C1 segment of cervical spinal cord (tissue), 14 donors: ENCODE results near the gene FSHR.

ENCODE experiments used
- DNase-seq, 14 donors: peaks; one replicate each; lab custom pipeline; 2025; lab: John Stamatoyannopoulos, UW

Gene FSHR

GRCh38 chr2:48968011-48968410 lies 186.3 kb downstream of the FSHR start:
- DNase-seq = no peak

DNA sequence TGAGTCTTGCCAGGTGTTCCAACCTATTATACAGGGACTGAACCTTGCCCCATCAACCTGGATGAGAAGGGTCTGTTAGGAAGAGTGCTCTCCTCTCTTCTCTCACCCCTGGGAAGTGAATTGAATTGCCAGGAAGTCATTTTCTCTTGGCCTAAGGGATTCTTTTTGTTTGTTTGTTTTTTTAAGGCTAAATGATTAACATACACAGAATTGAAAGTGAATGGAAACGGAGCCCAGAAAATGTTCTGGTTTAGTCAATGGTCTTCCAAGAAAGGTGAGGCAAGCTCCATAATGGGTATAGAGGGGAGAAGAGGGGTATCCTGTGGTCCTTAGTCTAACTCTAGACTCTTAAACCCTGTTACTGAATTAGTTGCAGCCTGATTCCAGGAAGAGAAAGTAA lies 189.1 kb downstream of the FSHR start:
- no peak for DNase-seq

DNA sequence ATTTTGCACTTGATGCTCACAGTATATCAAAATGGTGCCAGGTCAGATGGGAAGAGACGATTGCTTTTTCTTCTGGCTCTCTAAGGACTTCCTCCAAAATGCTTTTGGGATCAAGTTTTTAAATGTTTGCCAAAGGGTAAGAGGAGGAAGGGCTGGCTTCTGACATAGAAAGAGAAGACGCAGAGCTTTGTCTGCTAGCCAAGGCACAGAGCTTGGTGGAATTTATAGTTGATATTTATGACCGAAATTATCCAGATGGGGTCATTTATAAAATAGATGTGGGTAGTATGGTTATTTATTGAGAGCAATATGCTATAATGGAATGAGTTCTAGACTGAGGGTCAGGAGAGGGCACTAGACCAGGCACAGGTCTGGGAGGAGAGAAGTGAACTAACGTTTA lies 193.3 kb downstream of the FSHR start:
- no peak for DNase-seq

GRCh38 chr2:48954935-48955334 lies 199.4 kb downstream of the FSHR start:
- no peak for DNase-seq

GRCh38 chr2:48954311-48954710 lies 200.0 kb downstream of the FSHR start:
- no peak for DNase-seq

DNA sequence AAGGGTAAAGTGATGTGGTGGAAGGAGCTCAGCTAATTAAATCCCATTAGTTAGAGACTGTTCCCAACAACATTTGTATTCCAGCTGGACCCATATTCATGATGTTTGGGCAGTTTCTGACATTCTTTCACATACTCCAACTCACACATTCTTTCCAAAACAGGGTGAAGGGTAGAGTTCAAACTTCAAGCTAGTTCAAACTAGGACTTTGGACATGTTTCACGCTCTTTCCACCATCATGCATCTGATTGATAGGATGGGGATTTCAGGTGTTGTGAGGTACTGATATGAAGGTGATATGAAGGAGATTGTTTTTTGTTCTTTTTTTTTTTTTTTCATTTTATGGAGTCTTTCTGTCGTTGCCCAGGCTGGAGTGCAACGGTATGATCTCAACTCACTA lies 201.7 kb downstream of the FSHR start:
- no peak for DNase-seq

- no peak for DNase-seq
These were observed 202.2 kb downstream of the FSHR start for GRCh38 chr2:48952143-48952542.

DNA sequence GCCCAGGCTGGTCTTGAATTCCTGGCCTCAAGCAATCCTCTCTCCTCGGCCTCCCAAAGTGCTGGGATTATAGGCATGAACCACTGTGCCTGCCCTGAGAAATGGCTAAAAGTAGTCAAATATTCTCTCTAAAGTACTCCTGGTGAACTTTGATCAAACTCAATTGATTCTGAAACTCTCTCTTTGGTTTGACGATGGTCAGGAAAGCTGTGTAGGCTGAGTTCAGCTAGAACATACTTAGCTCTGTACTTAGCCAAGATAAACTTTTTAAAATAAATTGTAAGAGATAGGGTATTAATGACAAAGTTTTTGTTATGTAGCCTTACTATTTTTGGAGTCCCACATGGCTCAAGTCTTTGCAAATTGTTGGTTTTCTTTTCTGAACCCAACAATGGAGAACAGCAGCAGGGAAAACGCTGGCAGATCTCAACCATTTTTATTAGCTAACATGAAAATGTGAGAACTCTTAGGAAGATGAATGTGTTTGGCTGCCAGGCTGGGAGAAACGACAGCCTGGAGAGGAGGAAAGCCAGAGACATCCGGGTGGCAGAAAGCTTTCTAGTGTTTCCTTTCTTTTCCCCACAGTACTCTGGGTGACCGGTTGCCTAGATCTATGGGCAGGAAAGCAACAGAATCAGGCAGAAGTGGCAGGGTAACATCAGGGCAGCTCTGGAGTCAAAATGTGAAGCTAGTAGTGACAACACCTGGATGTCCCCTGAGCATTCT lies 205.8 kb downstream of the FSHR start:
- DNase-seq = peak in 1 of 14 donors; percentile 16

DNA sequence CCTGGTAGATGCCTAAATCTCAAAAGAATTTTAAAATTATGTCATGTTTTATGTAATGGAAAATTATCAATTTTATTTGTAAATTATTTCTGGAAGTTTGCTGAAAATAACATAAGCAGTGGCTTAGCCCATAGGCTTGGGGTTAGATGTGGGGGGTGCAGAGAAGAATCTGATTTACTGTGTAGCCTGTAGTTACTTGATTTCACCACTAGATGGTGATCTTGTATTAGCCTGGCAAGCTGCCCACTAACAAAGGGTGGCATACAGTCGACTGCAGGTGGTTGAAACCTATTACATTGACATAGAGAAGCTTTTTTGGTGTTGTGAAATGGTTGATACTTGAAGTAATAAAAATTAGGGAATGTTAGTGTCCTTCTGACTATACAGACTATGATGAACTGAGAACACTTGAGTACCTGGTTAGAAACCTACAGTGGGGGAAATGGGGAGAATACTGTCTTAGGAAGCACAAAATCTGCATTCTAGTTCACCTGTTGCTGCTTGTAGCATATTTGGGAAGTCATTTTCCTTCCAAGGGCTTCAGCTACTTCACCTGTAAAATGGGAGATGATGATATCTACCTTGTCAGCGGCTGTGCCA lies 207.8 kb downstream of the FSHR start:
- peak in 8 of 14 donors; percentile 2 to 51 (median 16) for DNase-seq

- DNase-seq = no peak
These were observed 209.4 kb downstream of the FSHR start for GRCh38 chr2:48944956-48945355.

DNA sequence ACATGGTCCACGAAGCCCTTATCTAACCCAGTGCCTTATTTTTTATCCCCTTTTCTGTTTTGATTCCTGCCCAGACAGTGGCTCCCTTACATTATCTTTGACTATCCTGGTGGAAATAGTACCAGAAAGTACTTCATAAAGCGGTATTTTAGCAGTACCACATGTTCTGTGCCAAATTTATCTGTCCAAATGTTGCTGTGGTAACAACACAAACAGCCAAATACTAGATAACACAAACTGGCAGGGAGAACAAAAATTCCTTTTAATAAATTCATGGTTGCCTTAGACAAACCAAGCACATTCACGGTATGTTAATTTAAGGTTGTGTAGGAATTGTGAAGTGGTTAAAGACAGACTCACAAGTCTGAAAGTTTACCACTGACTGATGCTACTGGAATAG lies 210.9 kb downstream of the FSHR start:
- no peak for DNase-seq

DNA sequence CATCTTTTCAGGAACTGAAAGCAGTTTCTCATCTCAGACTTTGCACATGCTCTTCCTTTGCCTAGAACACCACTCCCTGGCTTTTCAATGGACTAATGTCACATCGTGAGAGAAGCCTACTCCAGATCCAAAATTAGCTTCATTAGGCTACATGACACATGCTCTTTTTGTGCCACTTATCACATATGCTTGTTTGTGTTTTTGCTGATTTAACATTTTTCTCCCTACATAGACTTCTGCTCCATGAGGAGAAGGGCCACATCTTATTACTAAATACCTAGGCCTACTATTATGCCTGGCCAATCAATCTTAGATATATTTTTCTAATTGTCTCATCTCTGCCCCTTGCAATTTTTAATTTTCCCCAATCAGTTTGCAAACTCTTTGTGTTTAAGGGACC lies 212.4 kb downstream of the FSHR start:
- no peak for DNase-seq

GRCh38 chr2:48941456-48941855 lies 212.9 kb downstream of the FSHR start:
- DNase-seq = no peak

GRCh38 chr2:48940606-48941005 lies 213.7 kb downstream of the FSHR start:
- DNase-seq = no peak

DNA sequence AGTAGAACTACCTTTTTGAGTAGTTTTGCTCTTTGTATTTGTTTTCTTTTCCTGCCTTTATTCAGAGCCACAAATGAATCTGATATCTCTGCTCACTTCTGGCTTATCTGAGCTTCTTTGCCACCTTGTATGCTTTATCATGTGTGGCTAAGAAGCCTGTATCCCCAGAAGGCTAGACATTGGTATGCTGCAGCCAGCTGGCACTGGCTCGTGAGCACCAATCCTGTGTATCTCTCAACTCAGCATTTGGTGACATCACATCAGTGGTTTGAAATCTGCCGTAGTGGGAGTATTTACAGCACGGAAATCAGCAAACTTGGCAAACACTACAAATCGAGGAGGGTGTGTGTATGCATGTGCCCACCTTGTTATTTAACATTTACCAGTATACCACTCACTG lies 215.1 kb downstream of the FSHR start:
- no peak for DNase-seq

DNA sequence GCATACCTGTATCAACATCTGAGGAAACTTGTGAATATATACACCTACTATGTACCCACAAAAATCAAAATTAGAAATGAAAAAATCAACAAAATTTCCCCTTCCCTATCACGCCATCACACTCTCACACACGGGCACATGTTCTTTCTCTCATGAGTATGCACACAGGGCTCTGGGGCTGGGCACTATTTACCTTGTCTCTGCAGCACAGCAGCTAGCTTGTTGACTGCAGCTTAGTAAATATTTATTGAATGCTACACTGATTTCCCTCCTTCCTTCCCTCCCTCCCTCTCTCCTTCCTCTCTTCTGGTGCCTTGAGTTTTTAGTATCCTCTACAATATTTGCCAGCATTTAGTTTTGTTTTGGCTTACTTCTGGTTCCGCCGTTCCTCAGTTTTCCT lies 216.1 kb downstream of the FSHR start:
- DNase-seq = no peak

DNA sequence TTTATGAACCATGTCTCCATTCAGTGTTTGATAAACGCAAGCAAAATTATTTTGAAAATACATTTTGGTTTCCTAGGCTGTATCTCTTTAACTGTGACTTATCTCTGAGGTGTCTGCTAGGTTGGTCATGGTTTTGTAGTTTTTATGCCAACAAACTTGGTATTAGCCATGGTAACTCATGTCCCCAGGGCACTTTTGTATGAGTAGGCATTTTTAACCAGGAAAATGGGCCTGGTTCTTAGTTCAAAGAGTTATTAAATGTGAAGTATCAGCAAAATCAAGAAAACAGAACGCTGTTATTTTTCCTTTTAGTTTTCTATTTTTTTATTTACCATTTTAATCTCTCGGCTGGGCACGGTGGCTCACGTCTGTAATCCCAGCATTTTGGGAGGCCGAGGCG lies 219.5 kb downstream of the FSHR start:
- no peak for DNase-seq

- DNase-seq = no peak
These were observed 220.4 kb downstream of the FSHR start for GRCh38 chr2:48933828-48934497.

GRCh38 chr2:48932667-48933066 lies 221.6 kb downstream of the FSHR start:
- no peak for DNase-seq

DNA sequence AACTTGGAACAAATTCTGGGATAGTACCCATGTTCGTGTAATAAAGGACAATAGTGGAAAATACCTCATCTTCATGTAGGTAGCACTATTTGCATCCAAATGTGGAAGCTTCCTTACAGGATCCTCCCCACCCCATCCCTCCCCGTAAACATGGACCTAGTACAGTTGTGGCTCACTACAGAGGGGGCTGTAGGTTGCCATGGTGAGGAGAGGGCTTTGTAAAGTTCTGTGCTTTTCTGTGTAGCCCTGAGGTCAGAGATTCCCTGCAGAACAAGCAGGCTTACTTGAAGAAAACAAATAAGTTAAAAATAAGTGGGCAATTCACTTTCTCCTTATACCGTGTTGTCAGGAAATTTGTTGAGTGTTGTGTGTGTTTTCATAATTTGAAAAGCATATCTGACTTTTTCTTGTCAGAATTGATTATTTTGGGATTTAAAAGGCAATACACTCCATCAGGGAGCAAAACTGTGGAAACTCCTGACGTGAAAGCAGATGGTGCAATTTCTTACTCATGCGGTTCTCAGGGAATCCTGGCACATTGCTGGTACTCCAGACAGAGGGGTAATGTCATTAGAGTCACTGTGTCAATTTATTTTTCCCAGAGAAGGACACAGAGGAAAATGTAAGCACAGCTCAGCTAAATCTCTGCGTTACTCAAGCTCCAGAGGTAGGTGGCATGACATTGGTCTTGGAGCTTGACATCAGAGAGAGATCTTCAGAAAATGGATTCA lies 224.6 kb downstream of the FSHR start:
- no peak for DNase-seq

- no peak for DNase-seq
These were observed 227.0 kb downstream of the FSHR start for GRCh38 chr2:48927355-48927754.

GRCh38 chr2:48915884-48916283 lies 238.4 kb downstream of the FSHR start:
- DNase-seq = no peak
